ENCODE data around the gene ANKRD28. TPM values are rescaled to one million over a fixed set of nuclear protein-coding genes. Genes with fewer than 3 reads are reported as not detected.
A peak's percentile ranks its signal among the peaks of the same experiment; 100 is the strongest.

The ANKRD28 gene
- total and polyA plus RNA-seq, 3 experiments from 2014 or later: 11.2 to 41.5 (median 40.2) TPM

GRCh38 chr3:15708882-15709677 is 88.7 kb downstream of the ANKRD28 start:
- no peak for DNase-seq
- Histone ChIP-seq H3K36me3 (ENCODE audit: insufficient read depth, low read length) (peaks cover 4% of the 10 kb centered on the region), H3K27ac (ENCODE audit: low read depth, low read length) (no peak overlapping the region), H3K9me3 (ENCODE audit: low read length) (no peaks in the 10 kb centered on the region), H3K27me3 (ENCODE audit: insufficient read depth, low read length, poor library complexity, severe bottlenecking) (no peaks in the 10 kb centered on the region), H3K4me1 (ENCODE audit: insufficient read depth, low read length) (no peaks in the 10 kb centered on the region), H3K4me3 (ENCODE audit: low read length) (no peak overlapping the region)
- CTCF ChIA-PET: no interaction called here
- POLR2A ChIA-PET: no interaction called here
- Mint-ChIP-seq H3K9me3 (peaks cover 0 to 4% (median 1%) of the 10 kb centered on the region in 5 donors), H3K4me3 (no peak overlapping the region), H3K4me1 (no peaks in the 10 kb centered on the region), H3K27me3 (no peaks in the 10 kb centered on the region), H3K36me3 (peaks cover 30 to 77% (median 33%) of the 10 kb centered on the region in 3 donors), H3K27ac (peak overlapping the region in 5 of 8 donors; percentile 3 to 88 (median 45))

GRCh38 chr3:15707779-15708178 is 90.0 kb downstream of the ANKRD28 start:
- Histone ChIP-seq H3K4me3 (ENCODE audit: low read length) (no peak overlapping the region), H3K36me3 (ENCODE audit: insufficient read depth, low read length) (no peaks in the 10 kb centered on the region), H3K27me3 (ENCODE audit: insufficient read depth, low read length, poor library complexity, severe bottlenecking) (no peaks in the 10 kb centered on the region), H3K9me3 (ENCODE audit: low read length) (no peaks in the 10 kb centered on the region), H3K4me1 (ENCODE audit: insufficient read depth, low read length) (no peaks in the 10 kb centered on the region), H3K27ac (ENCODE audit: low read depth, low read length) (no peak overlapping the region)
- no peak for DNase-seq
- peaks cover 28 to 69% (median 33%) of the 10 kb centered on the region in 3 donors for H3K36me3 Mint-ChIP-seq
- ChIA-PET CTCF (no interaction called here), POLR2A (no interaction called here)
- H3K9me3 Mint-ChIP-seq: peaks cover 0 to 4% (median 1%) of the 10 kb centered on the region in 5 donors
- H3K4me1 Mint-ChIP-seq: no peaks in the 10 kb centered on the region
- no peak overlapping the region for H3K27ac Mint-ChIP-seq
- H3K27me3 Mint-ChIP-seq: no peaks in the 10 kb centered on the region
- no peak overlapping the region for H3K4me3 Mint-ChIP-seq

- DNase-seq: no peak
- Mint-ChIP-seq H3K27ac (peak overlapping the region in 1 of 8 donors; percentile 6), H3K4me1 (no peaks in the 10 kb centered on the region), H3K9me3 (peaks cover 0 to 4% (median 1%) of the 10 kb centered on the region in 5 donors), H3K36me3 (peaks cover 23 to 54% (median 26%) of the 10 kb centered on the region in 3 donors), H3K27me3 (no peaks in the 10 kb centered on the region), H3K4me3 (no peak overlapping the region)
- no peak overlapping the region for H3K27ac ChIP-seq (ENCODE audit: low read depth, low read length)
- POLR2A ChIA-PET: no interaction called here
- H3K27me3 ChIP-seq (ENCODE audit: insufficient read depth, low read length, poor library complexity, severe bottlenecking): no peaks in the 10 kb centered on the region
- H3K36me3 ChIP-seq (ENCODE audit: insufficient read depth, low read length): no peaks in the 10 kb centered on the region
- H3K4me3 ChIP-seq (ENCODE audit: low read length): no peak overlapping the region
- no peaks in the 10 kb centered on the region for H3K4me1 ChIP-seq (ENCODE audit: insufficient read depth, low read length)
- CTCF ChIA-PET: no interaction called here
- H3K9me3 ChIP-seq (ENCODE audit: low read length): no peaks in the 10 kb centered on the region
Measured at GRCh38 chr3:15703346-15703745, 94.4 kb downstream of the ANKRD28 start.

GRCh38 chr3:15694628-15695027 is 103.2 kb downstream of the ANKRD28 start:
- CTCF ChIA-PET: no interaction called here
- H3K27me3 ChIP-seq (ENCODE audit: insufficient read depth, low read length, poor library complexity, severe bottlenecking): no peaks in the 10 kb centered on the region
- DNase-seq: no peak
- no peak overlapping the region for H3K27ac Mint-ChIP-seq
- H3K4me3 ChIP-seq (ENCODE audit: low read length): no peak overlapping the region
- H3K4me1 ChIP-seq (ENCODE audit: insufficient read depth, low read length): no peaks in the 10 kb centered on the region
- no peaks in the 10 kb centered on the region for H3K27me3 Mint-ChIP-seq
- H3K36me3 Mint-ChIP-seq: peaks cover 5 to 72% (median 27%) of the 10 kb centered on the region in 3 donors
- POLR2A ChIA-PET: no interaction called here
- H3K9me3 ChIP-seq (ENCODE audit: low read length): no peaks in the 10 kb centered on the region
- no peak overlapping the region for H3K27ac ChIP-seq (ENCODE audit: low read depth, low read length)
- no peaks in the 10 kb centered on the region for H3K9me3 Mint-ChIP-seq
- no peaks in the 10 kb centered on the region for H3K36me3 ChIP-seq (ENCODE audit: insufficient read depth, low read length)
- H3K4me3 Mint-ChIP-seq: no peak overlapping the region
- H3K4me1 Mint-ChIP-seq: peaks cover 0 to 9% (median 0%) of the 10 kb centered on the region in 3 donors

GRCh38 chr3:15693355-15693754 is 104.4 kb downstream of the ANKRD28 start:
- POLR2A ChIA-PET: no interaction called here
- H3K36me3 Mint-ChIP-seq: peaks cover 5 to 77% (median 29%) of the 10 kb centered on the region in 3 donors
- H3K9me3 Mint-ChIP-seq: no peaks in the 10 kb centered on the region
- H3K4me3 Mint-ChIP-seq: no peak overlapping the region
- Histone ChIP-seq H3K4me1 (ENCODE audit: insufficient read depth, low read length) (no peaks in the 10 kb centered on the region), H3K27ac (ENCODE audit: low read depth, low read length) (no peak overlapping the region), H3K27me3 (ENCODE audit: insufficient read depth, low read length, poor library complexity, severe bottlenecking) (no peaks in the 10 kb centered on the region), H3K36me3 (ENCODE audit: insufficient read depth, low read length) (no peaks in the 10 kb centered on the region), H3K4me3 (ENCODE audit: low read length) (no peak overlapping the region), H3K9me3 (ENCODE audit: low read length) (no peaks in the 10 kb centered on the region)
- no peak for DNase-seq
- peaks cover 0 to 9% (median 0%) of the 10 kb centered on the region in 3 donors for H3K4me1 Mint-ChIP-seq
- CTCF ChIA-PET: no interaction called here
- H3K27me3 Mint-ChIP-seq: no peaks in the 10 kb centered on the region
- peak overlapping the region in 1 of 8 donors; percentile 56 for H3K27ac Mint-ChIP-seq

GRCh38 chr3:15690748-15691147 is 107.0 kb downstream of the ANKRD28 start:
- no peak overlapping the region for H3K4me3 Mint-ChIP-seq
- POLR2A ChIA-PET: no interaction called here
- peaks cover 0 to 13% (median 0%) of the 10 kb centered on the region in 3 donors for H3K4me1 Mint-ChIP-seq
- Histone ChIP-seq H3K4me1 (ENCODE audit: insufficient read depth, low read length) (no peaks in the 10 kb centered on the region), H3K9me3 (ENCODE audit: low read length) (no peaks in the 10 kb centered on the region), H3K27ac (ENCODE audit: low read depth, low read length) (no peak overlapping the region), H3K27me3 (ENCODE audit: insufficient read depth, low read length, poor library complexity, severe bottlenecking) (no peaks in the 10 kb centered on the region), H3K4me3 (ENCODE audit: low read length) (no peak overlapping the region), H3K36me3 (ENCODE audit: insufficient read depth, low read length) (no peaks in the 10 kb centered on the region)
- no peak for DNase-seq
- H3K27ac Mint-ChIP-seq: no peak overlapping the region
- no peaks in the 10 kb centered on the region for H3K27me3 Mint-ChIP-seq
- H3K9me3 Mint-ChIP-seq: no peaks in the 10 kb centered on the region
- H3K36me3 Mint-ChIP-seq: peaks cover 5 to 78% (median 25%) of the 10 kb centered on the region in 3 donors
- CTCF ChIA-PET: no interaction called here

- Histone ChIP-seq H3K27me3 (ENCODE audit: insufficient read depth, low read length, poor library complexity, severe bottlenecking) (no peaks in the 10 kb centered on the region), H3K36me3 (ENCODE audit: insufficient read depth, low read length) (no peaks in the 10 kb centered on the region), H3K4me3 (ENCODE audit: low read length) (no peak overlapping the region), H3K27ac (ENCODE audit: low read depth, low read length) (no peak overlapping the region), H3K9me3 (ENCODE audit: low read length) (no peaks in the 10 kb centered on the region), H3K4me1 (ENCODE audit: insufficient read depth, low read length) (no peaks in the 10 kb centered on the region)
- Mint-ChIP-seq H3K9me3 (no peaks in the 10 kb centered on the region), H3K27ac (no peak overlapping the region), H3K36me3 (peaks cover 5 to 76% (median 24%) of the 10 kb centered on the region in 3 donors), H3K4me1 (peaks cover 0 to 13% (median 0%) of the 10 kb centered on the region in 3 donors), H3K4me3 (no peak overlapping the region), H3K27me3 (no peaks in the 10 kb centered on the region)
- POLR2A ChIA-PET: no interaction called here
- DNase-seq: no peak
- CTCF ChIA-PET: no interaction called here
Measured at GRCh38 chr3:15690230-15690629, 107.5 kb downstream of the ANKRD28 start.

GRCh38 chr3:15685927-15686326 is 111.9 kb downstream of the ANKRD28 start:
- Mint-ChIP-seq H3K4me1 (peaks cover 0 to 4% (median 0%) of the 10 kb centered on the region in 3 donors), H3K9me3 (no peaks in the 10 kb centered on the region), H3K4me3 (peak overlapping the region in 1 of 7 donors; percentile 32), H3K27ac (no peak overlapping the region), H3K36me3 (peaks cover 5 to 79% (median 24%) of the 10 kb centered on the region in 3 donors), H3K27me3 (no peaks in the 10 kb centered on the region)
- H3K9me3 ChIP-seq (ENCODE audit: low read length): no peaks in the 10 kb centered on the region
- ChIA-PET CTCF (no interaction called here), POLR2A (no interaction called here)
- peaks cover 4% of the 10 kb centered on the region for H3K36me3 ChIP-seq (ENCODE audit: insufficient read depth, low read length)
- DNase-seq: no peak
- no peak overlapping the region for H3K27ac ChIP-seq (ENCODE audit: low read depth, low read length)
- H3K4me3 ChIP-seq (ENCODE audit: low read length): no peak overlapping the region
- H3K4me1 ChIP-seq (ENCODE audit: insufficient read depth, low read length): no peaks in the 10 kb centered on the region
- H3K27me3 ChIP-seq (ENCODE audit: insufficient read depth, low read length, poor library complexity, severe bottlenecking): no peaks in the 10 kb centered on the region
